Measurements from ENCODE around the gene SH2D7. TPM values are rescaled to one million over a fixed set of nuclear protein-coding genes. Genes with fewer than 3 reads are reported as not detected.

The SH2D7 gene
- polyA plus RNA-seq, 1 donor from 2014 or later = not detected

DNA sequence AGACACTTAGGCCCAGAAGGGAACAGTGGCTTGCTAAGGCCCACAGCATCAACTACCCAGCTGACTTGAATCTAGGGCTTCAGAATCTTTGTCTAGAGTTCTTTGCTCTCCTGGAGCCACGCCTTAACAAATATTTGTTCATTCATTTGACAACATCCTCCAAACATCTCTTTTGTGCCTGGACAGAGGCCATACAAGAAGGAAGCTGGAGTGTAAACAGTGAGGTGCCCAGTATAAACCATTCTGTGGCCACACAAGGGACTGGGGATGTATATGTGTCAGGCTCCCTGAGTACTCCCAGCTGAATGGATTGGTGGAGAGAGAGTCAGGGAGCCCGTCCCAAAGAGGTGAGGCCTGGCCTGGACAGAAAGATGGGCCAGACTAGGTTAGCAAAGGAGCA lies 35.5 kb downstream of the SH2D7 start:
- Histone ChIP-seq H3K27me3 (ENCODE audit: insufficient read depth, low read depth, low read length) (no peaks in the 10 kb centered on the region), H3K9ac (ENCODE audit: low read length) (no peak overlapping the region), H4K20me1 (ENCODE audit: insufficient read depth) (no peaks in the 10 kb centered on the region), H3K27ac (ENCODE audit: low read length) (no peak overlapping the region), H3K4me2 (ENCODE audit: low read length) (no peak overlapping the region), H3K9me2 (ENCODE audit: insufficient read depth, low read length) (no peaks in the 10 kb centered on the region), H3F3A (ENCODE audit: insufficient read depth, low read length, poor library complexity, severe bottlenecking) (peaks cover 4% of the 10 kb centered on the region), H2AFZ (ENCODE audit: low read depth, low read length) (no peak overlapping the region), H3K36me3 (ENCODE audit: insufficient read depth, low read length) (no peaks in the 10 kb centered on the region), H3K79me2 (replicated peaks; ENCODE audit: insufficient read depth, low read length) (no peaks in the 10 kb centered on the region), H3K4me3 (ENCODE audit: low read length) (no peak overlapping the region), H3K9me3 (ENCODE audit: low read length) (no peaks in the 10 kb centered on the region)
- no peak for TF ChIP-seq POLR2AphosphoS5 (IDR thresholded peaks at IDR 0.05)
- no peak for TF ChIP-seq EP300 (conservative IDR thresholded peaks at IDR 0.05; ENCODE audit: poor library complexity, severe bottlenecking)
- TF ChIP-seq EZH2 (IDR thresholded peaks at IDR 0.05; ENCODE audit: borderline replicate concordance, insufficient read depth, low read length, poor library complexity, severe bottlenecking) = no peak
- no peak for TF ChIP-seq MXI1 (conservative IDR thresholded peaks at IDR 0.05; ENCODE audit: poor library complexity, severe bottlenecking)
- TF ChIP-seq REST (IDR thresholded peaks at IDR 0.05; ENCODE audit: borderline replicate concordance) = no peak
- no peak for TF ChIP-seq SMC3 (conservative IDR thresholded peaks at IDR 0.05; ENCODE audit: poor library complexity)

DNA sequence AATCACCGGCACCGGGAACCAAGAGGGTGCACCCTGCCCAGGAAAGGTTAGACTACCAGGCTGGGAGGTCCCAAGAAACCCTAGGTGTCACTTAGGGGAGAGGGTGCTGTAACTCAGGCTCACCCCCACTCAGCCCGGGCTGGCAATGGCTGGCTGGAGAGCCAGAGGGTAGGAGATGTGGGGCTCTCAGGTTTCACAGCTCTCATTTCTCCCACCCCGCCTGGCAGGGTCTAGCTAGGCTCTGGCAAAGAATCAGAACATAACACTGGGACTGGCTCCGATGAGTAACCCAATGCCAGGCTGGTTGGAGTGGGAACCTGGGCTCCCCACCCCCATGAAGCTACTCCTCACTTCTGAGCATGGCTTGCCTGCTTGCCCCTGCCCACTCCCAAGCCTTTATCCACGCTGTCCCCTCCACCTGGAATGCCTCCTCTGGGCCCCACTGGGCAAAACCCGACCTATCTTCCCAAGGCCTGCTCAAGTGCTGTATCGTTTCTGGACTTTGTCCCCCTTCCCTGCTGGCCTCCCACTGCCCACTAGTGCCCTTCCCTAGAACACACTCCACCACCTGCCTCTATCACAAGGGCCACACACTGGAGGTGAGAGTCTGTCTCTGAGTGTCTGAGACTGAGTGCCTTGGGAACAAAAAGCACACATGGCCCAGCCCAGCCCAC lies 36.9 kb downstream of the SH2D7 start:
- H3F3A ChIP-seq (ENCODE audit: insufficient read depth, low read length, poor library complexity, severe bottlenecking) = peaks cover 4% of the 10 kb centered on the region
- H3K79me2 ChIP-seq (replicated peaks; ENCODE audit: insufficient read depth, low read length) = no peaks in the 10 kb centered on the region
- H3K27me3 ChIP-seq (ENCODE audit: insufficient read depth, low read depth, low read length) = no peaks in the 10 kb centered on the region
- TF ChIP-seq SMC3 (conservative IDR thresholded peaks at IDR 0.05; ENCODE audit: poor library complexity) (no peak), CTCF (IDR thresholded peaks at IDR 0.05; ENCODE audit: poor library complexity, severe bottlenecking) (no peak), TAF1 (IDR thresholded peaks at IDR 0.05; ENCODE audit: low read depth) (no peak), REST (IDR thresholded peaks at IDR 0.05; ENCODE audit: borderline replicate concordance) (no peak), MXI1 (conservative IDR thresholded peaks at IDR 0.05; ENCODE audit: poor library complexity, severe bottlenecking) (no peak), POLR2AphosphoS5 (IDR thresholded peaks at IDR 0.05) (no peak), RAD21 (conservative IDR thresholded peaks at IDR 0.05) (no peak), EZH2 (IDR thresholded peaks at IDR 0.05; ENCODE audit: borderline replicate concordance, insufficient read depth, low read length, poor library complexity, severe bottlenecking) (no peak), EP300 (conservative IDR thresholded peaks at IDR 0.05; ENCODE audit: poor library complexity, severe bottlenecking) (no peak)
- H3K9me2 ChIP-seq (ENCODE audit: insufficient read depth, low read length) = no peaks in the 10 kb centered on the region
- no peak overlapping the region for H3K4me3 ChIP-seq (ENCODE audit: low read length)
- H3K4me2 ChIP-seq (ENCODE audit: low read length) = no peak overlapping the region
- H2AFZ ChIP-seq (ENCODE audit: low read depth, low read length) = no peak overlapping the region
- H4K20me1 ChIP-seq (ENCODE audit: insufficient read depth) = no peaks in the 10 kb centered on the region
- H3K9me3 ChIP-seq (ENCODE audit: low read length) = no peaks in the 10 kb centered on the region
- no peak overlapping the region for H3K27ac ChIP-seq (ENCODE audit: low read length)
- H3K36me3 ChIP-seq (ENCODE audit: insufficient read depth, low read length) = no peaks in the 10 kb centered on the region
- H3K9ac ChIP-seq (ENCODE audit: low read length) = no peak overlapping the region

Measured in neural cell (in vitro differentiated cells).